ENCODE measurements around the gene MYH9.
"Not testable (repeated sequence)": the region's sequence is repeated elsewhere in the genome, so short reads cannot be mapped to it uniquely, and the experiment has no call there.

MYH9 gene

DNA sequence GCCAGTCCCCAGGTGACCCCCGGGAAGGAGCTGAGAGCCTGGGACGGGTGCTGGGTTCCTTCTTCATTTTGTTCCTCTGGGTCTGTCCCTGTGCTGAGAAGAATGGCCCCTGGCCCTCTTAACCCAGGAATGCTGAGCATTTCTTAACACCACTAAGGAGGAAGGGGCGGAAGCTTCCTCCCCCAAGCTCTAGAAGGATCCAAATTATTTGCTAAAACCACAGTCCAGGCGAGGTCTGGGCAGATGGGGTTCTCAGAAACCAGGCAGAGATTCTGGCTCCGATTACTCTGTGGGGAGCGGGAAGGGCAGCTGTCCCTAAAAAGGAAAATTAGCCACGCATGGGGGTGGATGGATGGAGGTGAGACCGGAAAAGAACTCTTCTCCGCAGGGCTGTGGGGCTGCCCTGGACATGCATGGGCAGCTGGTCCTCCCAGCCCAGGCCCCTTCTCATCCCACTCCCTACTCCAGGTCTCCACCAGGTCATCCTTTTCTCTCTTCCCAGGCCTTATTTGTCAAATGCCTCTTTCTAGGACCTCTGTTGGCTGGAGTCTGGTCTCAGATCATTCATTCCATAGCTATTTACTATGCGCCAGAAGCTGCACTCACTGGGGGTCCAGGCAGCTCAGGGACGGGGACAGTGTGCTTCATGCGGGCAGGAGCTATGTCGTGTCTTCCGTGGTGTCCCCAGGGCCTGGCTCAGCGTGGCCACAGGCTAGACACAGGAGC is 45.0 kb upstream of the MYH9 start:
- Histone ChIP-seq H3K27me3 (ENCODE audit: insufficient read depth, low read length) (peaks cover 4% of the 10 kb centered on the region; the same call in 1 of the 2 replicates), H3K36me3 (ENCODE audit: insufficient read depth, low read length) (no peaks in the 10 kb centered on the region), H3K9ac (ENCODE audit: low read length) (no peak overlapping the region), H3K9me3 (ENCODE audit: low read length) (no peaks in the 10 kb centered on the region), H3K79me2 (ENCODE audit: insufficient read depth, low read length) (no peaks in the 10 kb centered on the region), H3K9me2 (ENCODE audit: low read depth, low read length) (no peaks in the 10 kb centered on the region), H3F3A (ENCODE audit: insufficient read depth, low read length) (no peaks in the 10 kb centered on the region), H3K27ac (ENCODE audit: low read depth, low read length, poor library complexity, severe bottlenecking) (no peak overlapping the region), H3K4me2 (ENCODE audit: low read length) (no peak overlapping the region), H4K20me1 (ENCODE audit: insufficient read depth, low read length) (no peaks in the 10 kb centered on the region), H3K4me3 (ENCODE audit: low read depth, low read length, poor library complexity, severe bottlenecking) (no peak overlapping the region), H3K4me1 (ENCODE audit: insufficient read depth, low read length, severe bottlenecking) (peaks cover 13% of the 10 kb centered on the region), H2AFZ (ENCODE audit: low read length) (no peak overlapping the region)
- TF ChIP-seq, protein P1, sequence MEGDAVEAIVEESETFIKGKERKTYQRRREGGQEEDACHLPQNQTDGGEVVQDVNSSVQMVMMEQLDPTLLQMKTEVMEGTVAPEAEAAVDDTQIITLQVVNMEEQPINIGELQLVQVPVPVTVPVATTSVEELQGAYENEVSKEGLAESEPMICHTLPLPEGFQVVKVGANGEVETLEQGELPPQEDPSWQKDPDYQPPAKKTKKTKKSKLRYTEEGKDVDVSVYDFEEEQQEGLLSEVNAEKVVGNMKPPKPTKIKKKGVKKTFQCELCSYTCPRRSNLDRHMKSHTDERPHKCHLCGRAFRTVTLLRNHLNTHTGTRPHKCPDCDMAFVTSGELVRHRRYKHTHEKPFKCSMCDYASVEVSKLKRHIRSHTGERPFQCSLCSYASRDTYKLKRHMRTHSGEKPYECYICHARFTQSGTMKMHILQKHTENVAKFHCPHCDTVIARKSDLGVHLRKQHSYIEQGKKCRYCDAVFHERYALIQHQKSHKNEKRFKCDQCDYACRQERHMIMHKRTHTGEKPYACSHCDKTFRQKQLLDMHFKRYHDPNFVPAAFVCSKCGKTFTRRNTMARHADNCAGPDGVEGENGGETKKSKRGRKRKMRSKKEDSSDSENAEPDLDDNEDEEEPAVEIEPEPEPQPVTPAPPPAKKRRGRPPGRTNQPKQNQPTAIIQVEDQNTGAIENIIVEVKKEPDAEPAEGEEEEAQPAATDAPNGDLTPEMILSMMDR (IDR thresholded peaks at IDR 0.05; ENCODE audit: low read length): no peak
- TF ChIP-seq EZH2 (IDR thresholded peaks at IDR 0.05; ENCODE audit: borderline replicate concordance, low read length): no peak

DNA sequence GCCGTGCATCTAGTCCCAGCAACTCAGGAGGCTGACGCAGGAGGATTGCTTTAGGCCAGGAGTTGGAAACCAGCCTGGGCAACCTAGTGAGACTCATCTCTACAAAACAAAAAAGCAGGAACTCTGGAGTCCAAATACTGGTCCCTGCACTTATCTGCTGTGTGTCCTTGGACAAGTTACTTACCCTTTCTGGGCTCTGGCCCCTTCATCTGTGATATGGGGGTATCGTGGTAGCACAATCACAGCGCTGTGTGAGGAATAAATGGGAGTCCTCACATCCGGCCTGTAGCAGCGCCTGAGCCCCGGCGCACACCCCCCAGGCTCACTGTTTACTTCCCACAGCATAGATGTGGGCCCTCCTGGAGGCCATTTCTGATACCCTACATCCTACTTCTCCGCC is 44.2 kb upstream of the MYH9 start:
- Histone ChIP-seq H3K4me2 (ENCODE audit: low read length) (no peak overlapping the region), H3K4me1 (ENCODE audit: insufficient read depth, low read length, severe bottlenecking) (peaks cover 13% of the 10 kb centered on the region)

DNA sequence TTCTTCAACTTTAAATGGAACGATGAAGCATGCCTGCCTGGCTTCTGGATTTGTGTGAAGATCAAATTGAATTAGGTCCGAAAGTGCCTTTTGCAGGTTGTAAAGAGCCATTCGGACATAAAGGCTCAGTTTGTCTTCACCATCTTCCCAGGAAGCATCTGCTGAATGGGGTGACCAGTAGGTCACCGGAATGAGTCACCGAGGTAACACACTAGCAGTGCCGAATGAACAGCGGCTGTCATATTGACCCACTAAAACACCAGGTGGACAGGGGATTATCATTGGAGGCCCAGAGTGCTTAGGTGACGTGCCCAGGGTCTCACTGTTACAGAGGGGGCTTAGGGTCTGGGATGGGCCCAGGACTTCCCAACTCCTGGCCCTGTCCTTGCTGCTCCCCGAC is 43.1 kb upstream of the MYH9 start:
- TF ChIP-seq, protein P1 (IDR thresholded peaks at IDR 0.05; ENCODE audit: low read length): no peak
- no peak for TF ChIP-seq EZH2 (IDR thresholded peaks at IDR 0.05; ENCODE audit: borderline replicate concordance, low read length)
- peaks cover under 1% of the 10 kb centered on the region; the same call in 1 of the 2 replicates for H3K27me3 ChIP-seq (ENCODE audit: insufficient read depth, low read length)
- H3K9me2 ChIP-seq (ENCODE audit: low read depth, low read length): no peaks in the 10 kb centered on the region
- no peaks in the 10 kb centered on the region for H3K36me3 ChIP-seq (ENCODE audit: insufficient read depth, low read length)
- H3K4me3 ChIP-seq (ENCODE audit: low read depth, low read length, poor library complexity, severe bottlenecking): no peak overlapping the region
- H3K4me2 ChIP-seq (ENCODE audit: low read length): no peak overlapping the region
- H3K9me3 ChIP-seq (ENCODE audit: low read length): no peaks in the 10 kb centered on the region
- no peaks in the 10 kb centered on the region for H4K20me1 ChIP-seq (ENCODE audit: insufficient read depth, low read length)
- no peak overlapping the region for H2AFZ ChIP-seq (ENCODE audit: low read length)
- no peaks in the 10 kb centered on the region for H3F3A ChIP-seq (ENCODE audit: insufficient read depth, low read length)
- peaks cover 14% of the 10 kb centered on the region for H3K4me1 ChIP-seq (ENCODE audit: insufficient read depth, low read length, severe bottlenecking)
- no peak overlapping the region for H3K27ac ChIP-seq (ENCODE audit: low read depth, low read length, poor library complexity, severe bottlenecking)
- H3K79me2 ChIP-seq (ENCODE audit: insufficient read depth, low read length): no peaks in the 10 kb centered on the region
- no peak overlapping the region for H3K9ac ChIP-seq (ENCODE audit: low read length)

More for the DNA sequence above, 44.2 kb upstream of the MYH9 start:
- Histone ChIP-seq H3K27ac (ENCODE audit: low read depth, low read length, poor library complexity, severe bottlenecking) (no peak overlapping the region), H3K9ac (ENCODE audit: low read length) (no peak overlapping the region), H3K79me2 (ENCODE audit: insufficient read depth, low read length) (no peaks in the 10 kb centered on the region), H3K9me2 (ENCODE audit: low read depth, low read length) (no peaks in the 10 kb centered on the region), H2AFZ (ENCODE audit: low read length) (no peak overlapping the region), H3K4me3 (ENCODE audit: low read depth, low read length, poor library complexity, severe bottlenecking) (no peak overlapping the region), H3K27me3 (ENCODE audit: insufficient read depth, low read length) (peaks cover 4% of the 10 kb centered on the region; the same call in 1 of the 2 replicates), H3F3A (ENCODE audit: insufficient read depth, low read length) (no peaks in the 10 kb centered on the region), H4K20me1 (ENCODE audit: insufficient read depth, low read length) (no peaks in the 10 kb centered on the region), H3K36me3 (ENCODE audit: insufficient read depth, low read length) (no peaks in the 10 kb centered on the region), H3K9me3 (ENCODE audit: low read length) (no peaks in the 10 kb centered on the region)
- TF ChIP-seq EZH2 (IDR thresholded peaks at IDR 0.05; ENCODE audit: borderline replicate concordance, low read length): no peak
- TF ChIP-seq, protein P1 (IDR thresholded peaks at IDR 0.05; ENCODE audit: low read length): no peak

DNA sequence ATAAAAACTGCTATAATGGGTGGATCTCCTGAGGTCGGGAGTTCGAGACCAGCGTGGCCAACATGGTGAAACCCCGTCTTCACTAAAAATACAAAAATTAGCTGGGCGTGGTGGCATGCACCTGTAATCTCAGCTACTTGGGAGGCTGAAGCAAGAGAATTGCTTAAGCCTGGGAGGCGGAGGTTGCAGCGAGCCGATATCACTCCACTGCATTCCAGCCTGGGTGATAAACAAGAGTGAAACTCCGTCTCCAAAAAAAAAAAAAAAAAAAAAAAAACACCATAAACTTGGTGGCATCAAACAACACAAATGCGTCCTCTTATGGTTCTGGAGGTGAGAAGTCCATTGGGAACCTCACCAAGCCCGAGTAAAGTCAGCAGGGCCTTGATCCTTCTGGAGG is 40.2 kb upstream of the MYH9 start:
- not testable (repeated sequence) for H3K4me2 ChIP-seq (ENCODE audit: low read length); H3K79me2 ChIP-seq (ENCODE audit: insufficient read depth, low read length); H3K9me3 ChIP-seq (ENCODE audit: low read length); H3K9me2 ChIP-seq (ENCODE audit: low read depth, low read length); H3K36me3 ChIP-seq (ENCODE audit: insufficient read depth, low read length); H3K9ac ChIP-seq (ENCODE audit: low read length); H3K27me3 ChIP-seq (ENCODE audit: insufficient read depth, low read length); H3K27ac ChIP-seq (ENCODE audit: low read depth, low read length, poor library complexity, severe bottlenecking); H3K4me3 ChIP-seq (ENCODE audit: low read depth, low read length, poor library complexity, severe bottlenecking); H4K20me1 ChIP-seq (ENCODE audit: insufficient read depth, low read length); H3F3A ChIP-seq (ENCODE audit: insufficient read depth, low read length); H2AFZ ChIP-seq (ENCODE audit: low read length)
- H3K4me1 ChIP-seq (ENCODE audit: insufficient read depth, low read length, severe bottlenecking): peaks cover 14% of the 10 kb centered on the region

Data from OCI-LY1 (cell line).